ENCODE data around the gene GALR2. TPM values are rescaled to one million over a fixed set of nuclear protein-coding genes. Genes with fewer than 3 reads are reported as not detected.
"Not testable (repeated sequence)": the region's sequence is repeated elsewhere in the genome, so short reads cannot be mapped to it uniquely, and the experiment has no call there.

The GALR2 gene
- total RNA-seq, 4 donors from 2014 or later = 0.18 TPM; not detected in 3

- no peak overlapping the region for H3K27ac ChIP-seq
- ATAC-seq (no peak), DNase-seq (no peak)
- no peak overlapping the region for H3K4me3 ChIP-seq
- H3K36me3 ChIP-seq = peaks cover 0 to 87% of the 10 kb centered on the region in 2 donors
- TF ChIP-seq POLR2A (IDR thresholded peaks at IDR 0.05) = no peak
- TF ChIP-seq, protein P1, sequence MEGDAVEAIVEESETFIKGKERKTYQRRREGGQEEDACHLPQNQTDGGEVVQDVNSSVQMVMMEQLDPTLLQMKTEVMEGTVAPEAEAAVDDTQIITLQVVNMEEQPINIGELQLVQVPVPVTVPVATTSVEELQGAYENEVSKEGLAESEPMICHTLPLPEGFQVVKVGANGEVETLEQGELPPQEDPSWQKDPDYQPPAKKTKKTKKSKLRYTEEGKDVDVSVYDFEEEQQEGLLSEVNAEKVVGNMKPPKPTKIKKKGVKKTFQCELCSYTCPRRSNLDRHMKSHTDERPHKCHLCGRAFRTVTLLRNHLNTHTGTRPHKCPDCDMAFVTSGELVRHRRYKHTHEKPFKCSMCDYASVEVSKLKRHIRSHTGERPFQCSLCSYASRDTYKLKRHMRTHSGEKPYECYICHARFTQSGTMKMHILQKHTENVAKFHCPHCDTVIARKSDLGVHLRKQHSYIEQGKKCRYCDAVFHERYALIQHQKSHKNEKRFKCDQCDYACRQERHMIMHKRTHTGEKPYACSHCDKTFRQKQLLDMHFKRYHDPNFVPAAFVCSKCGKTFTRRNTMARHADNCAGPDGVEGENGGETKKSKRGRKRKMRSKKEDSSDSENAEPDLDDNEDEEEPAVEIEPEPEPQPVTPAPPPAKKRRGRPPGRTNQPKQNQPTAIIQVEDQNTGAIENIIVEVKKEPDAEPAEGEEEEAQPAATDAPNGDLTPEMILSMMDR (IDR thresholded peaks at IDR 0.05 in 4 of 5, conservative IDR thresholded peaks at IDR 0.05 in 1 of 5) = no peak
- intact Hi-C loops (cut with DNase I; ENCODE audit: low total_unique reads) = no loop called here
- in situ Hi-C loops (cut with MboI; ENCODE audit: low sequenced_read_pairs in 4 of 4) = no loop called here
- H3K4me1 ChIP-seq = no peaks in the 10 kb centered on the region
- H3K27me3 ChIP-seq = no peaks in the 10 kb centered on the region
- no peaks in the 10 kb centered on the region for H3K9me3 ChIP-seq
These were observed 17.7 kb upstream of the GALR2 start for GRCh38 chr17:76056882-76057281.

- peaks cover 0 to 93% of the 10 kb centered on the region in 2 donors for H3K36me3 ChIP-seq
- H3K27me3 ChIP-seq; H3K4me3 ChIP-seq; H3K9me3 ChIP-seq; ATAC-seq; H3K4me1 ChIP-seq; in situ Hi-C loops (cut with MboI; ENCODE audit: low sequenced_read_pairs in 4 of 4); DNase-seq; H3K27ac ChIP-seq; intact Hi-C loops (cut with DNase I; ENCODE audit: low total_unique reads): not testable (repeated sequence)
These were observed 16.3 kb upstream of the GALR2 start for GRCh38 chr17:76058264-76058663.

- intact Hi-C loops (cut with DNase I; ENCODE audit: low total_unique reads) (no loop called here), in situ Hi-C loops (cut with MboI; ENCODE audit: low sequenced_read_pairs in 4 of 4) (no loop called here)
- no peak overlapping the region for H3K27ac ChIP-seq
- H3K4me1 ChIP-seq = peaks cover 0 to 4% of the 10 kb centered on the region in 2 donors
- no peaks in the 10 kb centered on the region for H3K9me3 ChIP-seq
- DNase-seq = no peak
- no peak for TF ChIP-seq POLR2A (IDR thresholded peaks at IDR 0.05)
- TF ChIP-seq, protein P1 (IDR thresholded peaks at IDR 0.05 in 4 of 5, conservative IDR thresholded peaks at IDR 0.05 in 1 of 5) = no peak
- no peak for ATAC-seq
- H3K4me3 ChIP-seq = no peak overlapping the region
- peaks cover 7 to 88% of the 10 kb centered on the region in 2 donors for H3K36me3 ChIP-seq
- H3K27me3 ChIP-seq = no peaks in the 10 kb centered on the region
These were observed 10.6 kb upstream of the GALR2 start for GRCh38 chr17:76063875-76064546.

DNA sequence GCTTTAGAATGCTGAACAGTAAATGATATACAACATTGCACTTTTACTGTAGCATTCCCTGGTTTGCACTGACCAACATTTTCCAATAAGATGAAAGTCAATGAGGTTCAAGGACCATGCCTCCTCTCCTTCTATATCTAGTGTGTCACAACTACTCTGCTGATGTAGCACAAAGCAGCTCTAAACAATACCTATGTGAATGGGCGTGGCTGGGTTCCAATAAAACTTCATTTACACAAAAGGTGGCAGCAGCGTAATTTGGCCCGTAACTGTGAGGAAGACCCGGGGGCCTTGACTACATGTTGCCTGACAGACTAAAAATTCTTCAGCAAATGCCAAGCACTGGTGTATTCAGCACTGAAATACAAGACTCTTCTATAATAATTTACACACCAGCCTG lies 8.8 kb upstream of the GALR2 start:
- Histone ChIP-seq H3K4me3 (no peak overlapping the region), H3K36me3 (peaks cover 7 to 71% of the 10 kb centered on the region in 2 donors), H3K27me3 (no peaks in the 10 kb centered on the region), H3K9me3 (no peaks in the 10 kb centered on the region), H3K4me1 (peaks cover 10 to 15% of the 10 kb centered on the region in 2 donors), H3K27ac (peak overlapping the region in 1 of 4 donors; percentile 34)
- intact Hi-C loops (cut with DNase I; ENCODE audit: low total_unique reads) (no loop called here), in situ Hi-C loops (cut with MboI; ENCODE audit: low sequenced_read_pairs in 4 of 4) (no loop called here)
- DNase-seq (no peak), ATAC-seq (no peak)
- TF ChIP-seq, protein P1 (IDR thresholded peaks at IDR 0.05 in 4 of 5, conservative IDR thresholded peaks at IDR 0.05 in 1 of 5) = no peak

DNA sequence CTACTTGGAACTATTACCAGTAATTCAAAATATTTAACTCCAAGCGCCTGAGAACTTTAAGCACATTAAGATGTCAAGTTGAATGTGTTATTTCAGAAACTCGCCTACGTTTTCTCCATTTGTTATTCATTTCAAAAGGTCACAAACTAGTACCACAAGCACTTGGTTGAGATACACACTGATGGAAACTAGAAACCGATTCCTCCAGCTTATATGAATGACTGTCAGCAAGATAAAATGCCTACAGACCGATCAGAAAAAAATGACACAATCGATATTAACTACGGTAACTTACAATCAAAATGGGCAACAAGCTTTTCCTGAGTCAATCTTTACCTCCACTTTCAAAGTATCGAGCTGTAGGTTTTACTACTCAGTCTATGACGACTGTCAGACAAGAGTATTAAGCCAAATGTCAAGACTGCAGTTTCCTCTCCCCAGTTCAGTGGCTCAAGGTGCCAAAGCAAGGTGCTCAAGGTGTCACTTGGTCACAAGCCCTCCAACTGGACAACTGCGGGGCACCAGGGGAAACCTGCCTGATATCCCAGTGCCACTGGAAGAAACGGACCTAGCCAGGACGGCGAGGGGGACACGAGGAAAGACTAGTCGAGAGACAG lies 2.9 kb upstream of the GALR2 start:
- in situ Hi-C loops (cut with MboI; ENCODE audit: low sequenced_read_pairs in 4 of 4) = no loop called here
- no peak for DNase-seq
- H3K4me1 ChIP-seq = peaks cover 29 to 39% of the 10 kb centered on the region in 2 donors
- peaks cover 32 to 33% (median 33%) of the 10 kb centered on the region in 3 donors for H3K27me3 ChIP-seq
- intact Hi-C loops (cut with DNase I; ENCODE audit: low total_unique reads) = no loop called here
- peaks cover 0 to 16% of the 10 kb centered on the region in 2 donors for H3K36me3 ChIP-seq
- peak overlapping the region; percentile 75 to 87 (median 80) for H3K27ac ChIP-seq
- H3K4me3 ChIP-seq = peak overlapping the region; percentile 69 to 96 (median 81)
- peak; percentile 9 to 17 for ATAC-seq
- no peaks in the 10 kb centered on the region for H3K9me3 ChIP-seq
- TF ChIP-seq, protein P1 (IDR thresholded peaks at IDR 0.05 in 4 of 5, conservative IDR thresholded peaks at IDR 0.05 in 1 of 5) = no peak
- TF ChIP-seq POLR2A (IDR thresholded peaks at IDR 0.05) = no peak
